HG03432 (cell line): Measurements from ENCODE around the gene PCDHB13.
"Not testable (repeated sequence)": the region's sequence is repeated elsewhere in the genome, so short reads cannot be mapped to it uniquely, and the experiment has no call there.

Source experiments
- ATAC-seq: cut with Tn5 transposase; IDR thresholded peaks from one replicate; pipeline ENCODE4 v1.9.1; 2021; ENCODE audit warnings: mild to moderate bottlenecking, moderate library complexity; ENCODE audit not compliant: unreplicated experiment

PCDHB13 gene

DNA sequence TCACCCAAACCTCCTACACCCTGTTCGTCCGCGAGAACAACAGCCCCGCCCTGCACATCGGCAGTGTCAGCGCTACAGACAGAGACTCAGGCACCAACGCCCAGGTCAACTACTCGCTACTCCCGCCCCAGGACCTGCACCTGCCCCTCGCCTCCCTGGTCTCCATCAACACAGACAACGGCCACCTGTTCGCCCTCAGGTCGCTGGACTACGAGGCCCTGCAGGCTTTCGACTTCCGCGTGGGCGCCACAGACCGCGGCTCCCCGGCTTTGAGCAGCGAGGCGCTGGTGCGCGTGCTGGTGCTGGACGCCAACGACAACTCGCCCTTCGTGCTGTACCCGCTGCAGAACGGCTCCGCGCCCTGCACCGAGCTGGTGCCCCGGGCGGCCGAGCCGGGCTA, 12.6 kb upstream of the PCDHB13 start:
- not testable (repeated sequence) for ATAC-seq

DNA sequence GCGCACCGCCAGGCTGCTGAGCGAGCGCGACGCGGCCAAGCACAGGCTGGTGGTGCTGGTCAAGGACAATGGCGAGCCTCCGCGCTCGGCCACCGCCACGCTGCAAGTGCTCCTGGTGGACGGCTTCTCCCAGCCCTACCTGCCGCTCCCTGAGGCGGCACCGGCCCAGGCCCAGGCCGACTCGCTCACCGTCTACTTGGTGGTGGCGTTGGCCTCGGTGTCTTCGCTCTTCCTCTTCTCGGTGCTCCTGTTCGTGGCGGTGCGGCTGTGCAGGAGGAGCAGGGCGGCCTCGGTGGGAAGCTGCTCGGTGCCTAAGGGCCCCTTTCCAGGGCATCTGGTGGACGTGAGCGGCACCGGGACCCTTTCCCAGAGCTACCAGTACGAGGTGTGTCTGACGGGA, 12.1 kb upstream of the PCDHB13 start:
- ATAC-seq = not testable (repeated sequence)

- ATAC-seq = no peak
Observed at GRCh38 chr5:141208478-141208877, 5.2 kb upstream of the PCDHB13 start, which contains the start of gene PCDHB12. Gene PCDHB12, plus strand, starts transcription at chr5:141208719. Its CDS starts 189 bp downstream, at chr5:141208908.

GRCh38 chr5:141210281-141210680, 3.4 kb upstream of the PCDHB13 start:
- ATAC-seq = not testable (repeated sequence)

- ATAC-seq = not testable (repeated sequence)
Observed at GRCh38 chr5:141210849-141211248, 2.9 kb upstream of the PCDHB13 start.

DNA sequence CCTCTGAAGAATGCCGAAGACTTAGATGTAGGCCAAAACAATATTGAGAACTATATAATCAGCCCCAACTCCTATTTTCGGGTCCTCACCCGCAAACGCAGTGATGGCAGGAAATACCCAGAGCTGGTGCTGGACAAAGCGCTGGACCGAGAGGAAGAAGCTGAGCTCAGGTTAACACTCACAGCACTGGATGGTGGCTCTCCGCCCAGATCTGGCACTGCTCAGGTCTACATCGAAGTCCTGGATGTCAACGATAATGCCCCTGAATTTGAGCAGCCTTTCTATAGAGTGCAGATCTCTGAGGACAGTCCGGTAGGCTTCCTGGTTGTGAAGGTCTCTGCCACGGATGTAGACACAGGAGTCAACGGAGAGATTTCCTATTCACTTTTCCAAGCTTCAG, 864 bp downstream of the PCDHB13 start:
- not testable (repeated sequence) for ATAC-seq

DNA sequence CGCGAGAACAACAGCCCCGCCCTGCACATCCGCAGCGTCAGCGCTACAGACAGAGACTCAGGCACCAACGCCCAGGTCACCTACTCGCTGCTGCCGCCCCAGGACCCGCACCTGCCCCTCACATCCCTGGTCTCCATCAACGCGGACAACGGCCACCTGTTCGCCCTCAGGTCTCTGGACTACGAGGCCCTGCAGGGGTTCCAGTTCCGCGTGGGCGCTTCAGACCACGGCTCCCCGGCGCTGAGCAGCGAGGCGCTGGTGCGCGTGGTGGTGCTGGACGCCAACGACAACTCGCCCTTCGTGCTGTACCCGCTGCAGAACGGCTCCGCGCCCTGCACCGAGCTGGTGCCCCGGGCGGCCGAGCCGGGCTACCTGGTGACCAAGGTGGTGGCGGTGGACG, 1.8 kb downstream of the PCDHB13 start:
- not testable (repeated sequence) for ATAC-seq

DNA sequence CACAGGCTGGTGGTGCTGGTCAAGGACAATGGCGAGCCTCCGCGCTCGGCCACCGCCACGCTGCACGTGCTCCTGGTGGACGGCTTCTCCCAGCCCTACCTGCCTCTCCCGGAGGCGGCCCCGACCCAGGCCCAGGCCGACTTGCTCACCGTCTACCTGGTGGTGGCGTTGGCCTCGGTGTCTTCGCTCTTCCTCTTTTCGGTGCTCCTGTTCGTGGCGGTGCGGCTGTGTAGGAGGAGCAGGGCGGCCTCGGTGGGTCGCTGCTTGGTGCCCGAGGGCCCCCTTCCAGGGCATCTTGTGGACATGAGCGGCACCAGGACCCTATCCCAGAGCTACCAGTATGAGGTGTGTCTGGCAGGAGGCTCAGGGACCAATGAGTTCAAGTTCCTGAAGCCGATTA, 2.3 kb downstream of the PCDHB13 start:
- not testable (repeated sequence) for ATAC-seq

DNA sequence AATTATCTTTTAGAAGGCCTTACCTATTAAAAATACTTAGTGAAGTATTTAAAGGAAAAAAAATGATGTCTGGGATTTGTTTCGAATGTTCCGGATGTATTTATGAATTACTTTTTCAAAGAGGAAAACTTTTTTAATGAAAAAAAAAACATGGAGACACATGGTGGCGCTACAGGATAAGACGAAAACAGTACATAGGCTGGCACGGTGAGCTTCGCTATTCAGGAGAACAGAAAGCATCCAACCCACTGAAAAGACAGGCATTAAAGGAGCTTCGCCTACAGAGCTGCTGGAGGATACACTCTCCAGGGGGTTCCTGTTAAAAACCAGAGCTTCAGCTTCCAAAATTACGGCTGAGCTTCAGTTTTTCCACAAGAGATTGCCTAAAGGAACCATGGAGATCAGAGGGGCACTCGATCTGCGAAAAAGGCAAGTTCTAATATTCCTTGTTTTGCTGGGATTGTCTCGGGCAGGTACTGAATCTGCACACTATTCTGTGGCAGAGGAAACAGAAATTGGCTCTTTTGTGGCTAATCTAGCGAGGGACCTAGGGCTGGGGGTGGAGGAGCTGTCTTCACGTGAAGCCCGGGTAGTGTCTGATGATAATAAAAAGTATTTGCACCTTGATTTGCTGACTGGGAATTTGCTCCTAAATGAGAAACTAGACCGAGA, 9.5 kb downstream of the PCDHB13 start, which contains the start of gene PCDHB14:
PCDHB14 (plus strand) TSS at position 232 of the 672 bp plus-strand sequence; CDS start at position 395, 163 bp downstream.
- ATAC-seq = no peak

GRCh38 chr5:141224844-141225243, 11.1 kb downstream of the PCDHB13 start:
- not testable (repeated sequence) for ATAC-seq

- not testable (repeated sequence) for ATAC-seq
Observed at GRCh38 chr5:141225421-141225820, 11.7 kb downstream of the PCDHB13 start.

GRCh38 chr5:141234109-141234667, 20.5 kb downstream of the PCDHB13 start:
- ATAC-seq = no peak

DNA sequence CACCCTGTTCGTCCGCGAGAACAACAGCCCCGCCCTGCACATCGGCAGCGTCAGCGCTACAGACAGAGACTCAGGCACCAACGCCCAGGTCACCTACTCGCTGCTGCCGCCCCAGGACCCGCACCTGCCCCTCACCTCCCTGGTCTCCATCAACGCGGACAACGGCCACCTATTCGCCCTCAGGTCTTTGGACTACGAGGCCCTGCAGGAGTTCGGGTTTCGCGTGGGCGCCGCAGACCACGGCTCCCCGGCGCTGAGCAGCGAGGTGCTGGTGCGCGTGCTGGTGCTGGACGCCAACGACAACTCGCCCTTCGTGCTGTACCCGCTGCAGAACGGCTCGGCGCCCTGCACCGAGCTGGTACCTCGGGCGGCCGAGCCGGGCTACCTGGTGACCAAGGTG, 22.2 kb downstream of the PCDHB13 start:
- not testable (repeated sequence) for ATAC-seq

DNA sequence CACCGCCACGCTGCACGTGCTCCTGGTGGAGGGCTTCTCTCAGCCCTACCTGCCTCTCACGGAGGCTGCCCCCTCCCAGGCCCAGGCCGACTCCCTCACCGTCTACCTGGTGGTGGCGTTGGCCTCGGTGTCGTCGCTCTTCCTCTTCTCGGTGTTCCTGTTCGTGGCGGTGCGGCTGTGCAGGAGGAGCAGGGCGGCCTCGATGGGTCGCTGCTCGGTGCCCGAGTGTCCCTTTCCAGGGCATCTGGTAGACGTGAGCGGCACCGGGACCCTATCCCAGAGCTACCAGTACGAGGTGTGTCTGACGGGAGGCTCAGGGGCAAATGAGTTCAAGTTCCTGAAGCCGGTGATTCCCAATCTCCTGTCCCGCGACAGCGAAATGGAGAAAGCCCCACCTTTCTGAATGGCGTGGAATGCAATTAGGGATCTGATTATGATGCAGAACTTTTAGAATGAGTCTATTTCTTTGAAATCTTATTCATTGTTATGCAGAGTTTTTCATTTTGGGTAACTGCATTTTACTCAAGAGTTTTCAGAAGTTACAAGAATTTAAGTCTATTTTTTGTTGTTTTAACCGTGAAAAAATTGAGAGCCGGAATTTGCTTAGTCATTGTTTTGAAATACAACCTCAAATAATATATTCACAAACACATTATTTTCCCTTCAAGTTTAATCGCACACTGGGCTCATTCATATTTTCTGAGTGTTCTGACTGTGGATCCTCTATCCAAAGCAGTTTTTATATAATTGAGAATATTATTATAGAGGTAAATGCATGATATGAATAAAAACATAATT, 23.0 kb downstream of the PCDHB13 start:
- ATAC-seq = no peak

- no peak for ATAC-seq
Observed at GRCh38 chr5:141241496-141241895, 27.8 kb downstream of the PCDHB13 start.

- no peak for ATAC-seq
Observed at GRCh38 chr5:141245250-141245717, 31.6 kb downstream of the PCDHB13 start, which contains the start of gene PCDHB15. Gene PCDHB15, plus strand, starts transcription at chr5:141245395. Its CDS starts 184 bp downstream, at chr5:141245579.

- not testable (repeated sequence) for ATAC-seq
Observed at GRCh38 chr5:141246971-141247370, 33.3 kb downstream of the PCDHB13 start.

DNA sequence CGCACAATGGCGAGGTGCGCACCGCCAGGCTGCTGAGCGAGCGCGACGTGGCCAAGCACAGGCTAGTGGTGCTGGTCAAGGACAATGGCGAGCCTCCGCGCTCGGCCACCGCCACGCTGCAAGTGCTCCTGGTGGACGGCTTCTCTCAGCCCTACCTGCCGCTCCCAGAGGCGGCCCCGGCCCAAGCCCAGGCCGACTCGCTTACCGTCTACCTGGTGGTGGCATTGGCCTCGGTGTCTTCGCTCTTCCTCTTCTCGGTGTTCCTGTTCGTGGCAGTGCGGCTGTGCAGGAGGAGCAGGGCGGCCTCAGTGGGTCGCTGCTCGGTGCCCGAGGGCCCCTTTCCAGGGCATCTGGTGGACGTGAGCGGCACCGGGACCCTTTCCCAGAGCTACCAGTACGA, 33.7 kb downstream of the PCDHB13 start:
- ATAC-seq = not testable (repeated sequence)

DNA sequence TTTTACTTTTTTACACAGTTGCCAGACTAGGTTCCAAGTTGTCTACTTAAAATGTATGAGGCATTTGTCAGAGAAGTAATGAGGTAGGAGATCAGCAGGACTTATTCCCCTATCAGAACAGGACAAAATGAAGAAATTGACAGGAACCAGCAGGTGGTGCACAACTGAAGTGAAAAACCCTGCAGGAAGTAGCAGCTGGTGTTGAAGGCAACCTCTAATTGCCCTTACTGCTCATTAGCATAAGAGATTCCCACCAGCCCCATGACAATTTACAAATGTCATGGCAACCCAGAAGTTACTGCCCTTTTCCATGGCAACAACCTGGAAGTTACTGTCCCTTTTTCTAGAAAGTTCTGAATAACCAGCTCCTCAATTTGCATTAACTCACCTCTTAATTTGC, 36.9 kb downstream of the PCDHB13 start:
- ATAC-seq = no peak

GRCh38 chr5:141258464-141258863, 44.7 kb downstream of the PCDHB13 start:
- no peak for ATAC-seq

DNA sequence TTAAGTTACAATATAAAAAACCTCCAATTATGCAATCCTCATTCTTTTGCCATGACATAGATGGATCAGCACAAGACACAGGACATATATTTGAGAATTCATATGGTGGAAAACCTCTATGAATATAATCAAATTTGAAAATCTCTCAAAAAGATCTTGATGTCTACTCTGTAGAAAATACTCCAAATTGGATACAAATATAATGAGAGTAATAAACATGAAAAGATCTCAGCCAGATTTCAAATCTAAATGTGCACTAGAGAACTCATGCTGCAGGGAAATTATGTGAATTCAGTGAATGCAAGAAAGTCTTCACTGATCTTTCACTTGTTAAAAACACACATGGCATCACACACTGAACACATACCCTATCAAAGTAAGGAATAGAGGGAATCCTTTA, 45.2 kb downstream of the PCDHB13 start:
- no peak for ATAC-seq
